HG02610 (cell line): ENCODE measurements around the gene DCXR.
A peak's percentile ranks its signal among the peaks of the same experiment; 100 is the strongest.

Experiments used
- ATAC-seq: cut with Tn5 transposase; IDR thresholded peaks from one replicate; pipeline ENCODE4 v1.9.1; 2021; ENCODE audit warnings: mild to moderate bottlenecking, moderate library complexity; ENCODE audit not compliant: unreplicated experiment

Gene DCXR

DNA sequence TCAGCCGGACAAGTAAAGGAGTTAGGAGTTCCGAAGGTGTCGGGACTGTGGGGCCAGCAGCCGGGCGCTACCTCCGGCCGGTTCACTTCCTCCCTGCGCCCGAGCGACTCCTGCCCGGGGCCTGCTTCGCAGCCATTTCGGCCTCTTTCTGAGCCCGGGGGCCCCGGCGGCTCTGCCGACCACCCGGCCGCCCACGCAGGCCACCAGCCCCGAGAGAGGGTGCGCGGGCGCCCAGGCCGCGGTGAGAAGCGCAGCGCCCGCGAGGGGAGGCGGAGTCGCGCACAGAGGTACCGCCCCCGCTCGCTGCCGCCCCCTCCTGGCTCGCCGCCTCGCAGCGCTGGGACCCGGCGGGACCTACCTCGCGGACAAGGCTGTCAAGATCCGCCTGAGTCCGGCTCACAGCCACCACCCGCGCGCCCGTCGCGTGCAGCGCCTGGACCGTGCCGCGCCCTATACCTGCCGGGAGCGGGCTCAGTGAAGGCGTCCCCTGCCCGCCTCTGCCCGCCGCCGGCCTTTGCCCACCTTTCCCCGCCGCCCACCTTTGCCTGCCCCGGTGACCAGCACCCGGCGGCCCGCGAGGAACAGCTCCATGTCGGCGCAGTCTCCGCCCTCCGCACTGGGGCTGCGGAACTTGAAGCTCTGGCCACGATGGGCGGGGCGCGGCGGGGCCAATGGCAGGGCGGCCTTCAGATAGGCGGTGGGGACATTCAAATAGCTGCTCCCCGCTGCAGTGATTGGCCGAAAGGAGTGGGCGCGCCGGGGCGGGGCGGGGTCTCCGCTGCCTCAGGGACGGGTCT is at the start of gene DCXR:
TSS of gene DCXR (minus strand) at position 606 of the 797 bp plus-strand sequence. CDS start at position 591, 15 bp downstream.
- peak; percentile 91 for ATAC-seq

DNA sequence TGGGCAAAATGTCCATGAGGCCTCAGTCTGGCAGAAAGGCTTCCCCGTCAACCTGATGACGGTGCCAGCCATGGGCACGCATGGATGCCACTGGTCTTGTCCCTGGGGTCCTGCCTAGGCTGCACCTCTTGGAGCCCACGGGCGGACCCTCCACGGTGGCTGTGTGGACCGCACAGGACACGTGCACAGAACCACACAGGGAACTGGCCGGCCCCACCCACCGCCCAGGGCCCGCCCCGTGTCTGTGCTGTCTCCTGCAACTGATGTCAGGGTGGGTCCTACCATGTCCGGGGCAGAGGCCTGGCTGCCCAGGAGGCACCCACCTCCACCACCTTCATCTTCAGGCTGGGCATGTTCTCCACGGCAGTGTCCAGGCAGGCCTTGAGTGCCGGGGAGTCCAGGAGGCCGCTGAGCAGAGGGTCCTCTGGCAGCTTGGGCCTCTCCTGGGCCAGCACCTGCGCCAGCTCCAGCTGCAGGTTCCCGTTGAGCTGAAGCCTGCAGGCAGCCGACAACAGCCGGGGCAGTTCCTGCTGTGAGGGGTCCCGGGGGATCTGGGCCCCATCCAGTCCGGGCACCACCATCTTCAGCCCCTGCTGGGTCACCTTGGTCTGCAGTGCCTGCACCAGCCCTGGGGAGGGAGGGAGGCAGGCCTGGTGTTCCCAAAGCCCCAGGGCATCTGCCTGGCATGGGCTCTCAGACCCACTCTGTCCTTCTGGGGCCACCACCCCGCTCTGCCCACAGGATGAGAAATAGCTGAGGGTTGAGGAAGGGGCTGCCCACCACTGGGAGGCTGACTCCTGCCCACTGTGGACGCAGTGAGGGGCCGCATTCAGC is 48.7 kb upstream of the DCXR start:
- ATAC-seq = no peak

DNA sequence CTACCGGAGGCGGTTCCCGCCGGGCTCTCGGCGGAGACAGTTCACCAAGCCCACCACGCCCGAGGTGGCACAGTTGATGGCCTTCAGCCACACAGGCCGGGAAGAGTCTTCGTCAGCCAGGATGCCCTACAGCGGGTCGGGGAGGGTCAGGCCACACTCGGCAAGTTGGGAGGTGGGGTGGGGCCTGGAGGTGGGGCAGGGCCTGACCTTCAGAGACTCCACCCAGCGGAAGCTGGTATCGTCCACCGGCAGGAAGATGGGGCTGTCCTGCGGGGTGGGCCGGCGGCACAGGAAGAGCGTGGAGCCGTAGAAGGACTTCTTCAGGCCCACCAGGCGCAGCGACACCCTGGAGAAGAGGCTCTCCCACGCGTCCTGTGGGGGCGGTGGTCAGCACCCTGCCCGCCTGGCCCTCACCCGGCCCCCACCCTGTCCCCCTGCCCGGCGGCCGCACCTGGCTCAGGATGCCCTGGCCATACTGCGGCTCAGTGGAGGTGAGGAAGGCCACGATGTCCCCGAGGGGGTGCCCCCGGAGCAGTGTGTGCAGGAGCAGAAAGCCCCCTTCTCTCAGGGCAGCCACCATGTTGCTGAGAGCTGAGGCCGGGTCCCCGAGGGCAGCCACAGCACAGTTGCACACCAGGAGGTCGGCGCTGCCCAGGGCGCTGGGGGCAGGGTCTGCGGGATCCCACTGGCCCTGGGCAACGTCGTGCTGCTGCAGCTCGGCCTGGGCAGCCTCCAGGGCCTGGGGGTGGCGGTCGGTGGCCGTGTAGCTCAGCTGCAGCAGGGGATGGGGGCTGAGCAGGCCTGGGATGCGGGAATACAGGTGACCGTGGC is 47.7 kb upstream of the DCXR start:
- no peak for ATAC-seq

DNA sequence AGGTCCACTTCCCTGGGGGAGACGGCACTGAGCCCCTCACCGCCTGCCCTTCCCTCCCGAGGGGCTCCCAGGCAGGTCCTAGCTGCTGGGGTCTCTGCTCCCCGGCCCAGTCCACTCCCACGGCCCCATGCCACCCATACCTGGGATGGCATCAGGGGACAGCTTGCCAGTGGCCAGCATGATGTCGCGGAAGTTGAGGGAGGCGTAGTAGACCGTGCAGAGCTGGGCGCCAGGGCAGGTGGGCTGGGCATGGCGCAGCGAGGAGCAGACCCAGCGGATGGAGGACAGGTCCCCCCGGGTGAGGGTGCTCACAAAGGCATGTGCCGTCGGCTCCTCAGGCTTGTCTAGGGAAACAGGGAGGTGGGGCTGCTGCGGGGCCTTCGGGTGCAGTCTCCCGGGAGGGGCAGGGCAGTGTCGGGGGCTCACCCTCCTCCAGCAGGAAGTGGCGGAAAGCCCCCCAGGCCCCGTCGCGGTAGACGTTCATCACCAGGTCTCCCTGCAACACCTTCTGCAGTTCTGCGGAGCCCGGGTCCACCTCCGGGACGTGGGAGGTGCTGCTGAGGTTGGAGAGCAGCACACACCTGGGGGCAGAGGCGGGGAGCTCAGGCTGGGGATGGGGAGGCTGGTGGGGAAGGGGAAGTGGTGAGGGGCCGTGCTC is 47.0 kb upstream of the DCXR start:
- ATAC-seq = no peak

DNA sequence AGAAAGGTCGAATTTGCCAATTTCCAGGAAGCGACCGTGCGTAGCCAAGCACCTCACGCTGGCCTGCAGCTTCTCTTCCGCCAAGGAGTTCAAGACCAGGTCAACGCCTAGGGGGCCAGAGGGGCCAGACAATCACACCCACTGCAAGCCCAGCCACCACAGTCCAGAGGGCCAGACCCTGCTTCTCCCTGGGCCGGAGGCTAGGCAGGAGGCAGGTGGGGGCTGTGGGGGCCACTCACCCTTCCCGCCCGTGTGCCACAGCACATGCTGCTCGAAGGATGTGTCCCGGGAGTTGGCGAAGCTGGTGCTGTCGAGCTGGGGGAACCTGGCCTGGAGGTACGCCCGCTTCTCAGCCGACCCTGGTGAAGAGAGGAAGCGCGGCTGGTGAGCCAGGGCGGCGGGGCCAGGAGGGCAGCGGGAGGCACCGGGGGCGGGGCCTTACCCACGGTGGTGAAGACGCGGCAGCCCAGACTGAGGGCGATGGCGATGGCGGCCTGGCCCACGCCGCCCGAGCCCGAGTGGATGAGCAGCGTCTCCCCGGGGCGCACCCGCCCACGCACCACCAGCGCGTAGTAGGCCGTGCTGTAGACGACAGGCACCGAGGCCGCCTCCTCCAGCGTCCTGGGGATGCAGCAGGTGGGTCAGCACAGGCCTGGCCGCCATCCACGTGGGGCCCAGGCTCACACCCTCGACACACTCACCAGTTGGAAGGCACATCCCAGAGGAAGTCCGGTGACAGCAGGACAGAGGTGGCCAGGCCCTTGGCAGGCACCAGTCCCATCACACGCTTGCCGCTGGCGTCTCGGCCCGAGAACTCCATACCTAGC is 46.2 kb upstream of the DCXR start:
- no peak for ATAC-seq

DNA sequence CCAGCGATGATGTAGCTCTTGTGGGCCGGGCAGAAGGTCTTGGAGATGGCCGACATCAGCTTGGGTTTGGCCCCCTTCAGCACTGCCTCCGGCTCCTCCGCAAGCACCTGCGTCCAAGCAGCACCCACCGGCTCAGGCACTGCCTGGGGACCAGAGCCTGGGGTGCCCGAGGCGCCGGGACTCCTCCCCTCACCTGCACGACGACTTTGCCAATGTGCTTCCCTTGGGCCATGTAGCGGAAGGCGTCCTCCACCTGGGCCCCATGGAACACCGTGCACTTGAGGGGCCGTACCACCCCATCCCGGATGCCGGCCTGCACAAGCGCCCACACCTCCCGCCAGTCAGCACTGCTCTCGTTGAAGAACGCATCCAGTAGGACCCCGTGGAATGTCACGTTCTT is 45.5 kb upstream of the DCXR start:
- ATAC-seq = no peak

DNA sequence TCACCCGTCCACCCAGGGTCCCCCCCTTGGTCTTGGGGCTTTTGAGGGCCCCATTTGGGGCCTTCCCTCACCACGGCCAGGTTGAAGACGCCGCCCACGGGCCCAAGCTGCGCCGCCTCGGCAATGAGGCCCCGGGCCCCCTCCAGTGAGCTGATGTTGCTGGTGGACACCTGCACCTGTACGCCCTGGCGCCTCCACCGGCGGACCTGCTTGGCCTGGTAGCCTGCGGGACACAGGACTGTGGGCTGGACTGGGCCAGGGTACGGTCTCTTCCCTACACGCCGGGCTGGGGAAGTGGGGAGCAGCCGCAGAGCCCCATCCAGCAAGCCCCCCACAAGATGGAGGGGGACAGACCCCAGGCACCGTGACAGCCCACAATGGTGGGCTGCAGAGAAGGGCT is 45.0 kb upstream of the DCXR start:
- ATAC-seq = no peak

DNA sequence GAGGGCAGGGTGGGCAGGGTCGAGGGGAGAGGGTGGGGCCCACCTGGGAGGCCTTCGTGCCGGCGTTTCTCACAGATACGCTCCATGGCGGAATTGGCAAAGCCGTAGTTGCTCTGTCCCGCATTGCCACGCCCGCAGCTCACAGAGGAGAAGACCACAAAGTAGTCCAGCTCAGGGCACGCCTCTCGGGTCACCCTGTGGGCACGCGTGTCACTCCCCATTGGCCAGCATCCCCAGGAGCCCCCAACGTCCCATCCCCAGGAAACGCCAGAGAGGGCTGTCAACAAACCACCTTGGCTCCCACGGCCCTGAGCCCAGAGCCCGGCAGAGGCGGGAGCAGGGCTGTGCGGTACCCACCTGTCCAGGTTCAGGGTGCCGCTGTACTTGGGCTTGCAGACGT is 44.5 kb upstream of the DCXR start:
- no peak for ATAC-seq

DNA sequence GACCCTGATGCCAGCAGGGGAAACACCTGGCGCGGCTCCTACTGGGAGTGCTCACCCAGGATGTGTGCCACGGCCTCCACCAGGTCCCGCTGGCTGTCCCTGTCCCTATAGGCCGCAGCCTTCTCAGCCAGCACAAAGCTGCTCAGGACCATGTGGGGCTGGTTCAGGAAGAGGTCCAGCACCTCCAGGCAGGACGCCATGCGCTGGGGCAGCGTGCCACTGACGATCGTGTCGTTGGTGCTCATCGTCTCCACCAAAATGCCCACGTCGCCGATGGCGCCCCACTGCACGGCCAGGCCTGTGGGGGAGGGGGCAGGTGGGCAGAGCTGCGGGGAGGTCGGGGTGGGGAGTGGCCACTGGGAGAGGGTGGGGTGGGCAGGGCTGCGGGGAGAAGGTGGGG is 44.0 kb upstream of the DCXR start:
- ATAC-seq = no peak

DNA sequence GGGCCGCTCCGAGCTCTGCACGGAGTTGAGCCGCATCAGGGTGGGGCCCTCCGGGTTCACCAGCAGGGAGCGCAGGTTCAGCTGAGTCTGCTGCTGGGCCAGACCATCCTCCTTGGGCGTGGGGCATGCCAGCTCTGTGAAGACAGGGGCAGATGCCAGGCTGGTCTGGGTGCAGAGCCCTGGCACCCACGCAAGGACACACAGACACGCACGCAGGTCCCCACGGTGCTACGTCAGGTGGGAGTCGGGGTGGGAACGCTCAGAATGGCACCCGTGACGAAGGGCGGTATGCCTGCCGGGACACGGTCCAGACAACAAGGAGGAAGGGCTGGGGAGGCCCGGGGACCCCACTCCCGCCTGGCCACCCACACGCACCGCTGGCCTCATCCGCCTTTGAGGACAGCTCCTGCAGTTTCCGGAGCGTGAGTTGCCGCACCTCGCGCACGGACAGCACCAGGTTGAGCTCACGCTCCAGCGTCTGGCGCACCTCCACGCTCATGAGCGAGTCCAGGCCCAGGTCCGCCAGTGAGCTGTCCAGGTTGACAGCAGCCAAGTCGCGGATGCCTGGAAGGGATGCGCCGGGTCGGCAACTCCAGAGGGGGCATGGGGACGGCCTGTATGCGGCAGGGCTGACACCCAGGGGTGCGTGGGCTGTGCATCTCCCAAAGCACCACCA is 43.4 kb upstream of the DCXR start:
- ATAC-seq = no peak

DNA sequence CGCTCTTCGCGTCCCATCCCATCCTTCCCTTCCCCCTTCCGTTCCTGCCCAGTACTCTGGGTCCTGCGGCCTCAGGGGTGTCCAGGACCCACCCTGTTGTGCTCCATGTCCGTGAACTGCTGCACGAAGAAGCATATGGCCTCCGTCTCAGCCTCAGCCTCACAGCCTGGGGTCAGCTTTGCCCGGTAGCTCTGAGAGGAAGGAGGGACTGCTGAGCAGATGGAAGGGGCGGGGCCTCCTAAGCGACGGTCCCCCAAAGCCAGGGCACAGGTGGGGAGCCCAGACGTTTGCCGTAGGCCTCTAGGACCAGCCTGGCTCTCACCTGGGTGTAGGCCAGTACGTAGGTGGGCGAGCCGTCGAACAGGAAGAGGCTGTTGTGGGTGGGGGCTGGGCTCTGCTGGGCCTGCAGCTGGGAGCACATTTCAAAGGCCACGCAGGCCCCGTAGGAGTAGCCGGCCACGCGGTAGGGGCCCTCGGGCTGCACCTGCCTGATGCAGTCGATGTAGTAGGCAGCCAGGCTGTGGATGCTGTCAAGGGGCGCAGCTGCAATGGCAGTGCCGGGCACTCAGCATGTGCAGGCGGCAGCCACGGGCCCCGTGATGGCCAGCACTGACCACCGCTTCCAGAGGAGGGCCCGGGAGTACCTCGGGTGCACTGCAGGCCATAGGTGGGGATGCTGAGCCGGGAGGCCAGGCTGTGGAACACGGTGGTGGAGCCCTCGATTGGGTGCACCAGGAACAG is 42.7 kb upstream of the DCXR start:
- ATAC-seq = no peak

DNA sequence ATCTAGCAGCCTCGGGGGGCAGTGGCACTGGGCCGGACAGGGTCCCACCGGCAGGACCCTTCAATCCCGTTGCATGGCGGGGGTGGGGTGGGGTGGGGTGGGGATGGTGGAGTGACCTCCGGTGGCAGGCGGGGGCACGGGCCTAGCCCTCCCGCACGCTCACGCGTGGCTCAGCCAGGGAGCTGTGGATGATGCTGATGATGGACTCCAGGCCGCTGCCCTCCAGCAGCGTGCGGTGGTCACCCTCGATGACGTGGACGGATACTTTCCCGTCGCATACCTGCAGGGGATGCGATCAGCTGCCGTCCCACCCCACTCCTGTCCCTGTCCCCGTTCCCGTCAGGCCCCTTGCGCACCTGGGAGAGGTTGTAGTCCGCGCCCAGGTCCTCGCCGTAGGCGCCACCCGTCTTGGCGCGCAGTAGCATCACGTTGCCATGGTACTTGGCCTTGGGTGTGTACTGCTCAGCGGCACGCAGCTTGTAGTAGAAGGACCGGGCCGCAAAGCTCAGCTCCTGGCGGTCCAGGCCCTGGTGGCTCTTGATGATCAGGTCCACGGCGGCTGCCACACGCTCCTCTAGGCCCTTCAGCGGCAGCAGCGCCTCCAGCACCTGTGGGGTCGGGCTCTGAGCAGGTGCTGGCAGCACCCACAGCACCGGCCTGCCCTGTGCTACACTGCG is 41.6 kb upstream of the DCXR start:
- no peak for ATAC-seq

DNA sequence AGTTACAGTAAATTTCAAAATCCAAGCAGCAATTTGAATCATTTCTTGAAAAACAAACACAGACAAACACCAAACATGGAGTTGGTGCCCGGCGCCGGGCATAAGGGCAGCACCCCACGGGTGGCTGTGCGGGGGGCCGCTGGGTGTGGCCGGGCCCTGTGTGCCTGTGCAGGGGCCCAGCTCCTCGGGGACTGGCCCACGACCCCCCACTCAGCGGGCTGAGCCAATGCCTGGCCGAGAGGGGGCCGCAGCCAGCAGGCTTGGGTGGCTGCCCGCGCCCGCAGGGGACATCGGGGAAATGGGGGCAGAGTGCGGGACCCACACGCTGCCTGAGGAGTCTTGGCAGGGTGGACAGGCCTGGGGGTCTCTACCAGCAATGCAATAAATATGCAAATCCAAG is 40.9 kb upstream of the DCXR start:
- no peak for ATAC-seq

DNA sequence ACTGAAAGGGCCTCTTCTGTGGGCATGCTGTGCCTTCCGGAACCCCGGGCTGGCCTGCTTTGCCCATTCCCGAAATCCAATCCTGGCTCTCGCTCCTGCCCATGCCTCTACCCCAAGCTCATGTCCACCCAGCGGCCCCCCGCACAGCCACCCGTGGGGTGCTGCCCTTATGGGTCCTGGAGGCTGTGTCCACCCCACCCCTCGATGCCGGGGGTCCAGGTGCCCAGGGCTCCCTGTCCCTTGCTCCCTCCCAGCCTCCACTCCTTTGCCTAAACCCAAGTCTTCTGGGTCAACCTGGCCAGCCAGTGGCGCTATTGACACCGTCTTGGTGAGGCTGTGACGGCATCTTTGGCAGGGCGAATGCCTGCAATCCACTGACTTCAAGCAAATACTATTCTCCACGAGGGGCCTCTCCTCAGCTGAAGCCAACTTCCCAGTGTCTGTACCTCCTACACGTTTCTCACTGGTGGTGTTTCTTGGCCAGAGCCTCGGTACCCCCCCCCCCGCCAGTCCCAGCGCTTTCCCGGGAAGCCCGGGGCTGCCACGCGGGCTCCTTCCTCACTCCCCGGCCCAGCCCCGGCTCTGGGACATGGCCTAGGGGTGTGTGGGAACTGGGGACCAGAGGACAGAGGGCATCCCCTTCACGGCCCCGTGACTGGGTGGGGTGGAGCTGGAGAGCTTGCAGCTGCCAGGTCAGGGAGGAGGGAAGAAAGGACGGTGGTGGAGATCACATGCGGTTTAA is 40.3 kb upstream of the DCXR start:
- no peak for ATAC-seq

DNA sequence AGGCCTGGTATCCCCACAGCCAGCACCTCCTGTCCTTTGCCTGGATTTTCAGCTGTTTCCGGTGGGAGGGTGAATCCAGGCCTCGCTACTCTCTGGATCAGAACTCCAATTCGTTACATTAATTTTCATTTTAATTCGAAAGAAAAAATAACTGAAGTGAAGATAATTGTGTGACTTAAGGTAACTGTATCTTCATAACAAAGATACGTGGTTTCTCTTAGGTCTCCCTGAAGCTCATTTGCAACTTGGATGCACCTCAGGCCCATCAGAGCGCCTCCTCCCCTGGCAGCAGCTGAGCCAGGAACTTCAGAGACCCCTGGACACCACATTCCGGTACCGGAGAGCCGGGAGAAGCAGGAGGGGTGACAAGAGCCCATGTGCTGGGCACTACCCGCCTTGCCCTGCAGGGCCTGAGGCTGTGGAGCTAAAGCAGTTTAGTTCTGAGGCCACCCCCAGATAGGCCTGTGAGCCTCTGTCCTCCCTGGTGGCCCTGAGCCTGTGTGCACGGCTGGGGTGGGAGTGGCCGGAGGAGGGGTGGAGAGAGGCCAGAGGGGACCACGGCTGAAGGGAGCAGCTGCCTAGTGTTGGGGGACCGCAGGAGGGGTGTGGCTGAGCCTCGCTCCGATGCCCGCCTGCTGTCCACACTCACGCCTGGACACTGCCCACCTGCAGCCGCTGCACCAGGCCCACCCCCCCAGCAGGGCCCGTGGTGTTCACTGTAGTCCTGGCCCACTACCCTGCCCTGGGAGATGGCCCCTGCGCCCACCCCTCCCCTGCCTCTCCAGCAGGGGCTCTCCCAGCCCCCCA is 39.5 kb upstream of the DCXR start:
- no peak for ATAC-seq

DNA sequence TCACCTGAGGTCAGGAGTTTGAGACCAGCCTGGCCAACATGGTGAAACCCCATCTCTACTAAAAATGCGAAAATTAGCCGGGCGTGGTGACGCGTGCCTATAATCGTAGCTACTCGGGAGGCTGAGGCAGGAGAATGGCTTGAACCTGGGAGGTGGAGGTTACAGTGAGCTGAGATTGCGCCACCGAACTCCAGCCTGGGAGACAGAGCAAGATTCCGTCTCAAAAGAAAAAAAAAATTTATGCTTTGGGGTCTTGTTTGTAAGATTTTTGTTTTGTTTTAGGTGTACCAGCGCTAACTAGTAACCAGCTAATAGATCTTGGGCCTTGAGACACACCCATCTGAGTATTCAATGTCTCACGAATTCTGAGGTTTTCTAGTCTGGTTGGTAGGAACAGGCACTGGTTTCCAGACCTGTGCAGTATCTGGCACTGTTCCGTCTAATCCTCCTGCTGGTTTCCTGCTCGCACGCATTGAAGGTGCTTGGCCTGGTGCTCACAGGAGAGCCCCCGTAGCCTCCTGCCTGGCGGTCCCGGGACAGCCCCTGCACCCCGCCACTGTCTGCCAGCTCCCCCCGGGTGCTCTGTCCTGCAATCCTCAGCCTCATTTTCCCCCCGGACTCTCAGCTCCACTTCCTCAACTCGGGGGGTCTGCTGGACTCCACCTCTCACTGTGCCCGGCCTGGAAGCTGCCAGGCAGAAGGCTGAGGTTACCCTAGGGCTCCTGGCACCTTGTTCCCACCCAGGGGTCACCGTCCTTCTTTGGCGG is 38.7 kb upstream of the DCXR start:
- no peak for ATAC-seq
